Germinal center (tissue), 1 donor: Measurements from ENCODE around the gene OPCML.

Source experiments
- DNase-seq: peaks from one replicate; pipeline ENCODE4 v3.0.0; 2012; ENCODE audit warnings: mixed read lengths, low spot score

The OPCML gene

DNA sequence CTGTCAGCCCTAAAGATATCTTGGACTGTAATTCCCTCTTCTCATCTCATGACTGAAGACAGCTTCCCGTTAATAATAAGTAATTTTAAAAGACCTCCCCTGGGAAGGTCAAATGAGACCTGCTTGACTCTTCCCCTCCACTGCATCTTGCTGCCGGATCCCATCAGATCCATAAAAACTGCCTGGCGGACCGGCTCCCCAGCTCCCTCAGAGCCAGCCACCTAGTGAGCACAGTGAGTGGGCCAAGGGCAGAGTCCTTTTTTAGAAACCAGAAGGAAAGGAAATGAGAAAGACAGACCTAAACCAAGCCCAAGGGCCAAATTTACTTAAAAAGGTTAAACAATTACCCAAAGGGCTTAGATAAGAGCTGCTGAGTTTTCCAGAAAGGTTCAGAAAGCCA lies 595.3 kb downstream of the OPCML start:
- no peak for DNase-seq

DNA sequence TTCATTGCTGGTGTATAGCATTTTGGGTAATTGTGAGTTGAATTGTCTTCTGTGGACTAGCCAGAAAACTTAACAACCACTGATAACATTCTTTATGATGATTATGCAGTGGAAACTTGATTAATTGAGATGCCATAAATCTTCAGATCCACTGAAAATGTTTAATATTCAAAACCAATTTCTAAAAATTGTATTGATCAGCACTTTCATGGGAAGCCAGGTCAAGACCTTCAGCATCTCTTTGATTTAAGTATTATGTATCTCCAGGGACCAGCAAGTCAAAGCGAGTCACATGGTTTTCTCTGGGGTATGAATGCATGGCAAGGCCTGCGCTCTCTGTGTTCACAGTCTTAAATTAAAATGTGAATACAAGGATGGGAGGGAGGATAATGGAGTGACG lies 596.9 kb downstream of the OPCML start:
- DNase-seq, result no peak

DNA sequence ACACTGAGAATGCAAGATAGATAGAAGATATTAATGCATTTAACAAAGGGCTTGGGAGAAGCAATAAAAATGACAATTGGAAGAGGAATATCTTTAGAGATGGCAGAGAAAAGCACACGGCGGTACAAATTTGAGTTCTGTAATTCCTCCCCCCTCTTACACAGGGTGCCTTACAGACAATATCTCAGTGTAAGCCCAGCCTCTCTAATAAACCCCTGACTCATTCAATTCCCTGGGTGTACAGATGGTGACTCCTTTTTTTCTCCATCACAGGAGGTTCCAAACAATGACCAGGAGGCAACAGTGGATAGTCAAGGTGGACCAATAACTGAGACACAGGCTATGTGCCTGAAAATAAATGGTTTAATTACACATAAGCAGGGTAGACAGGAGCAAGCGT lies 598.6 kb downstream of the OPCML start:
- DNase-seq, result no peak

DNA sequence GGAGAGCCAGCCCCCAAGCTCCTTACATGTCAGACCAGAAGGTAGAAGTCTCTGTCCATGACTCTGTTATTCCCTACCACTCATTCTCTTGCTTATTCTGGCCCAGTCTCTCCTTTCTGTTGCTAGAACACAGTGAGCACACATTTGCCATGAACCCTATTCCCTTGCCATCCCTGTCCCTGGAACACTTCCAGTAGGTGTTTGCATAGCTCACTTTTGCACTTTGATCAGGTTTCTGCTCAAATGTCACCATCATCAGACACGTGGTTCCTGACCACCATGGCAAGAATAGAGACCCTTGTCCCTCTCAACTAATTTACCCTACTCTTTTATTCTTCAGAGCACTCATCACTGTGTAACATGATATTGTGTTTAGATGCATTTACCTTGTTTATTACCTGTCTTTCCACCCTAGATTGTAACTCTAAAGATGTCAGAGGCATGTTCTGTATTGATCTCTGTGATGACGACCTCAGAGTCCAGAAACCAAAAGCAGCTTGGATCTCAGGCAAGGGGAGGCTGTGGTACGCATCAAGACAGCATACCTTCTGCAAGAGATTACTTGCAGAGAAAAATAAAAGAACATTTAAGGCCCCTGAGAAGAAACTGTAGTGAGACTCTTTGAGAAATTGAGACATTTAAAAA lies 606.4 kb downstream of the OPCML start:
- no peak for DNase-seq

DNA sequence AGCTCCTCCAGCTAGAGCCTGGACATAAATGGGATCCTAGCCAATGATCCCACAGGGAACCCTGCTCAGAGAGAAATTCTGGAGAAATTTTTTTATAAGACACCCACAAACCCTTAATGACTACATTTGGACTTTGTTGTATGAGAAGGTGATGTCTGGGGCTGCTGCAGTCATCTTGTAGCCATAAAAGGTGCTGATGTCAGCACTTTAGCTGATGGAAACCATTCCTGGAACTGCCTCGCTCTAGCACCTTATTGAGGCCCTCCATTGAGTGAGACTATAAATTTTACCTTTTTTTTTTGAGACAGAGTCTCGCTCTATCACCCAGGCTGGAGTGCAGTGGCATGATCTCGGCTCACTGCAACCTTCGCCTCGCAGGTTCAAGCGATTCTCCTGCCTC lies 610.7 kb downstream of the OPCML start:
- no peak for DNase-seq

DNA sequence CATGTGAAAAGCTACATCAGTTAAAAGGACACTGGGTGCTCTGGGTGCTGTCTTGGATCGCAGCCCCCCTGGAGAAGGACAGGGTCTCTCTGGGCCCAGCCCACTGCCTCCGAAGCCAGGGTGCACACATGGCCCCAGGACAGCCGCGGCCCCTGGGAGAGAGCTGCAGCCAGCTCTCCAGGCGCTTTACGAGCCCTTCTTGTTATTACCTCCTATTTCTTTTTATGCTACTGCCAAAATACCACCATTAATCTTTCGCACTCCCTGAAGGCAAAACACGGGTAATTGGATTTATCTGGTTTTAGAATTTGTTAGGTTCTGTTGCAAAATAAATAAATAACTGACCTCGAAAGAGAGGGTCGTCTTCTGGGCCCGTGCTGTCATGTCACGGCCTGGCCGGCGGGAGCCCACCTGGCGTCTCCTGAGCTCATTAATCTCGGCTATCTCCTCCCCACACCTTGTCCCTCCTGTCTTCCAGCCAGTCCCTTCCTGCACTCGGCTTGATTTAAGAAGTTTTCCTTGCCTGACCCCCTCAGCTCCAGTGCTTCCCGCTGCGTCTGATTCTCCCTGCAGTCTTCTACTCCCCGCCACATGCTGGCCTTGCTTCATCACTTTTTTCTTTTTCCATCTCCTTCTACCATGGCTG lies 611.7 kb downstream of the OPCML start:
- no peak for DNase-seq

DNA sequence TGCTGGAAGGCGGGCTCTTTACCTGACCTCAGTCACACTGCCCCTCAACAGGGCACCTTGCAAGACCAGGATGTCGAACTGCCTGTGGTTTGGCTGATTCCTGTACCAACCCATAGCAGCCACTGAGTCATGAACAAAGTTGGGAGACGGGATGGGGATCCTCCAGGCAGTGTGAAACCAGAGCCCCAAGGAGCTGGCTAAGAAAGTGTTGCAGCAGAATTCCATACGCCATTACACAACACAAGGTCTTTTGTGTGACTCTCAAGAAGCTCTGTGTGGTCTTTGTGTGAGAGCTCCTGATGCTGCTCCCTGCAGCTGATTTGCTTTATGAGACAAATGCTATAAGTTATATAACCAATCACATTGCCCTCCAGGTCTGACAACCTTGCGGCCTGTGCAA lies 617.7 kb downstream of the OPCML start:
- no peak for DNase-seq

DNA sequence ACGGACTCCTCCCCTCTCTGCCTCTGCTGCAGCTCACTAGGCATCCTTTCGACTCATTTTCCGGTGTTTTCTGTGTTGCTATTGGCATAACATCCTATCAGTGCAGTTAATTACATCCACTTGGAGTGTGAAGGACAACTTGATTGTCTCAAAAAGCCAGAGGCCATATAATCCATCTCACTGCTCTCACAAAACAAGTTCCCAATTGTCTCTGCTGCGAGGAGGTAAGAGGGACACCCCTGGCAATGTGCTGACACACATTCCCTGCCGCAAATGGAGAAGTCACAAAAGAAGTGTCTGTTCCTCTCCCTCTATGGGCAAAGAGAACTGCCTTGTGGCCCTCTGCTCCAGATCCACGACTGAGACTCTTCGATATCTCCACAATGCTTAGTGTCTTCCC lies 618.4 kb downstream of the OPCML start:
- no peak for DNase-seq

DNA sequence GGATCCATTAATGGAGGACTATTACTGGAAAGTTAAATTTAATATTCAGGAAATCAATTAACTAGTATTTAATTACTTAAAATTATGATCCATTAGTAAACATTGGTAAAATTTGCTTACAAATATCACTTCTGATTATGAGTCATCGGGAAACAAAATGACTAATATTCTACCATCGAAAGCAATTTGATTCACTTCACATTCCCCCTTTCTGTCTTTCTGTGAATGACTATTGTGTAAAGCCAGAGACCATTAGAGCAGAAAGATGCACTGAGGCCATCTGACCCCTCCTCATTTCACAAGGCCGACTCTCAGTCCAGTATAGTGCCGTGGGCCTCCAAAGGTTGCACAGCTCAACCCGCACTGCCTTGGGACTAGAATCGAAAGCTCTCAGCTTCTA lies 619.0 kb downstream of the OPCML start:
- DNase-seq, result no peak

DNA sequence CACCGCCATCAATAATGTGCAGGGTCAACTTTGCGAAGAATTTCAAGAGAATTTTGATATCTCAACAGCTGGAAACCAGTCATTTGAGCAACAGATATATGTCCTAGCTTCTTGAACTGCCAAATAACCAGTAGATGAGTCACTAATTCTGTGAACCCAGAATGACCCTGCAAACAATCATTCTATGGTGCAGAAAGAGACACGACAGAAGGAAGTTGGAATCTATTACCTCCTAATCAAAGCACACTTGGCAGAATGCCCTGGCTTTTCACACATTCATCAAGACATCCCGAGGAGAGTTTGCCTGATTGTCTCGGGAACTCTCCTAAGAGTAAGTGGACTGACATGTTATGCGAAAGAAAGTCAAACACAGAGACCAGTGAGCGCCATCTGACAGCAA lies 621.1 kb downstream of the OPCML start:
- DNase-seq, result no peak

DNA sequence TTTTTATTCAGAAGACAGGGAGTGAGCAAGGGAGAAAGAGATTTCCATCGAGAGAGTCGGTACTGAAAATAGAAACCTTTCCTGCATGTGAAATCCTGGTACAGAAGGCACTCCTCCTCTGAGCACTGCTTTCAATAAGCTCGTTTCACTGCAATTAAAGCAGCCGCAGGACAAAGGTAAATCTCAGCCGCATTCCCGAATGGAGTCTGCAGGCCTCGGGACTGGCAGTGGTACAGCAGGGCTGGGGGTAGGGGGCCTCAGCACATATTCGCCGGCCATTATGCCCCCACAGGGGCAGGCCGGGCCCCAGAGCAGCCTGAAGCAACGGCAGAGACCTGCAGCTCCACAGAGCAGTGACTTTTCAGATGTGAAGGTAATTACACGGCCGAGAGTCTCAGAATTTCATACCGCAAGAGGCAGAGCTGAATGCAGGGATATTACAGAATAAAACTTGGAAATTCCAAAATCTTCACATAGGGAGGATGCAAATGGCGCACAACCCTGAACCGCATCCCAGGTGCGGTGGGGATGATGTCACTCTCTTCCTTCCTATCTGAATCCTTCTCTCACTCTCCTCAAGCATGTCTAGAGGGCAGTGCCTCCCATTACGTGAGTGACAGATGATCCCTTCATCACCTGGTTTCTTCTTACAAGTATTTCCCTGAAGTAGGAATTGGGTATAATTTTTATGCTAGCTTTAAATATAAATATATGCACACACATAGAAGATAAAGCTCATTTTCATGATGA lies 622.1 kb downstream of the OPCML start:
- no peak for DNase-seq

DNA sequence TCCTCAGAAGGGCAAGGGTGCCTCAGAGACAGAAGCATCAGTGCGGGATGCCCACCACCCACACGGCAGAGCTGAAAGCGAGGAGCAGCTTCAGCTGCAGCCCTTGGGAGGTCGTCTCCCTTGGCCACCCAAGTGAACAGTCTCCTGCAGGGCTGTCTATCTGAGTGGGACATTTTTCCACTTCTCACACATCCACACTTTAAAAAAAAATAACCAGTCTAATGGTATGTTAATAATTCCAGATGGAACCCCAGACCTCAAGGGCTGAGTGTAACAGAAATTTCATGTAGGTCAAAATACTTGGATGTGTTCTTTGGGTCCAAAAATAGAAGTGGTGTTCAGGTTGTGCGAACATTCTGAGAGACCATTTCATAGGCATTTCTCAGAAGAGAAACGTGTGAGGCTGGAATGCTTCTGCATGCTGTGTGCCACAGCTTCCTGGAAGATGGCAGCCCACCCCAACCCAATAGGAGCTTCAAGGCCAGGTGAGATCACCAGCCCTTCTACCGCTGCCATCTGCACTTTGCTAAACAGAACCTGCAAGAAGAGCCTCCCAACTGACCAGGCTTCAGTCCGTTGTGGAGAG lies 623.2 kb downstream of the OPCML start:
- no peak for DNase-seq

DNA sequence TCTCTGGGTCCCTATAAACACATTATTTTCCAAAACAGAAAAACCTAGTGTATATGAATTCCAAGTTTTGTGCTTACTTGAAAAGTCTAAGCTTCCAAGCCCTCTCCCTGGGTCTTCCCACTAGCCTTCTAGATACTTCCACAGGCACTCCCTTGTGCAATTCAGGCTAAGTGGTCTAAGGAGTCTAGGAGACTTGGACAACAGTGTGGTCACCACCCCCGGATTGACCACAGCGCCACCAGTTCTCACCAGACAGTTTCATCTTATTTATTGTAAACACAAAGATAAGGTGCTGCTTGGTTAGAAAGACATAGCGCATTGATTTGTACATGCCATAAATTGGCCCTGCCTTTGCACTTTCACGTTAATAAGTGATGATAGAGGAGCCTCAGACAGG lies 623.9 kb downstream of the OPCML start:
- no peak for DNase-seq

DNA sequence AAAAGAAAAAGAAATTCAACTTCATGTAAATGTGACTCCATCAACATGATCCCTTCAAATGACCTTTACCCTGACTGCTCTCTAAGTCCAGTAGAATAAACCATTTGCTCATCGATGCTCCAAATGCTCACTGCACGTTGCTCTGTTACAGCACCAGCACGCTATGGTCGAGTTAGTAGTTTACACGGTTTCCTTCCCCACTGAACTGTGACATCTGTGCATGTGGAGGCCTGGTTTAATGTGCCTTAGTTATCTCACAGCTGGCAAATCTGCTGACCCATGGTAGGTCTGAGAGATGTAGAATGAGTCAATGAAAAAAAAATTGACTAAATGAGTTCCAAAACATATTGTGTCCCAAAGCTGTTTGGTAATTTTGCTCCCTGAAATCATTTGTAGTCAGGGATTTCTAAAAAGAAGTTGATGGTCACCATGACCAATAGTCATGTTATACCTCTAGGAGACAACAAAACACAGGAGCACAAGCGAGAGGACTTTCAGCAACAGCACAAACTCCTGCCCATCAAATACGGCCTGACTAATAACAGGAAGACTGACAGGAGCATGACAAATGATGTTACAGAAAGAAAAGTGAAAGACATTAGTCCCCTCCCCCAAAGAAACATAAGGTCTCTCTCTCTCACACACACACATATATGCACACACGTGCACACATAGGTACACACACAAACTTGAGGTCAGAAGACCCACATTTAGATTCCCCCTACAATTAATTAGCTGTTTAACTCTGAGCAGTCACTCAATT lies 624.5 kb downstream of the OPCML start:
- DNase-seq, result no peak

DNA sequence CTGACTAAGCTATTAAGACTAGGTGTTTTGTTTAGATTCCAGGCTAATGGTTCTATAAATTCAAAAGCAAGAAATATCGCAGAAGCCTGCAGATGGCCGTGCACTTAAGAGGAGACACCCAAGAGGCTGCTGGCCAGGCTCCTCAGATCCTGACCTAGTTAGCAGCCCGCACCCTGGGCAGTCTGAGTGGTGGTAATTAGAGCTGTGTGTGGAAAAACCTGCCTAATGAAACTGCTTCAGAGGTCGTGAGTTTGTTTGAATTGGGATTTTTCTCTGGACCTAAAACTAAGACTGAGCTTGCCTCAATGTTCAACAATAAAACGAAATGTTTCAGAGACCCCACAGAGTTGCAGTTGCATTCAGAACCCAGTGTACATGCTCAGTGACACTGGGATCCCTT lies 627.7 kb downstream of the OPCML start:
- DNase-seq, result no peak

DNA sequence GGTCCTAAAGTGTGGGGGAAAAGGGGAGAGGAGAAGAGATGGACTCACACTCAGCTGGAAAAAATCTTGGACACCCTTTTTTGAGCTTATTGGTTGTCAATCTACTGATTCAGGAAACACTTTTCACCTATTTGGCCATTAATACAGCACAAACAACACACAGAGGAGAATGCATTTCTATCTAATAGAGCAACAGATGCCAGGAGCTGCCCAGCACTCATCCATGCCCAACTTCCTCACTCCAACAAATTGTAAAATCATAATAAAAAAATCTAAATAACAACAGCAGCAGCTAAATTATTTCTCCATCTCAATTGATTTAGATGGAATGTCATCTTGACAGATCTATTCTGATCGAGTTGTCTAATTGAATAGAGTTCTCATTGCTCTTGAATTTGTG lies 628.2 kb downstream of the OPCML start:
- no peak for DNase-seq

DNA sequence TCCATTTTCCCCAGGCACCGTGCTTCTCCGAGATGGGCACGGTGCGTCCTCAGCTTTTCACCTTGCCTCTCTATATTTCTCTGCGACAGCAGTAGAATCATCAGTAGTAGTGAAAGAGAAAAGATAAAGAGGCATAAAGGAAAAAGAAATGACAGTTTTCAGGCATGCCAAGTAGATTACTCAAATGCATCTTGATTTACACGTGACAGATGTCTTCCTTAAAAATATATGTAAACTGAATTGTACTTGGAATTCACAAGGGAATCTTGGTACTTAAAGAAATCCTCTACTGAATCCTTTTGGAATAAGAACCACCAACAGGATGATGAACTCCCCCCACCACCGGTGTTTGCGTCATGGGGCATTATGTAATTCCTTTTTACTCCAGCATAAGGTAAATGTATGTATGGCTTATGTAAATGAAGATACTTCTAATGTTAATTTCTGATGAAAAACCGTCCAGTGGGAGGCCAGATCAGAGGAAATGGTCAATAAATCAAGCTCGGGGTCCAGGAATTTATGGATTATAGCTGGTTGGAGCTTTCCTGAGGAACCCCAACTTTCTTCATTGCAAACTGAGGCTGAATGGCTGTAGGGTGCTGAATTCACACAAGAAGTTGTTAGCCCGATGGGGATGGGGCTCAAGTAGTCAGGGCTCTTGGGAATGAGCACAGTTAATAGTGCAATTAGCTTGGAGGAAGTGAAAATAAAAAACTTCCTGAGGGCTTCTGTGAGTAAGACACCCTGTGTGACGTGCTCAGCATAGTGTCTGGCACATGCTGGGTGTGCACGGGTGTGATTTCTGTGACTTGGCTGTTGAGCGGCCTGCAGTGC lies 630.4 kb downstream of the OPCML start:
- DNase-seq, result no peak

DNA sequence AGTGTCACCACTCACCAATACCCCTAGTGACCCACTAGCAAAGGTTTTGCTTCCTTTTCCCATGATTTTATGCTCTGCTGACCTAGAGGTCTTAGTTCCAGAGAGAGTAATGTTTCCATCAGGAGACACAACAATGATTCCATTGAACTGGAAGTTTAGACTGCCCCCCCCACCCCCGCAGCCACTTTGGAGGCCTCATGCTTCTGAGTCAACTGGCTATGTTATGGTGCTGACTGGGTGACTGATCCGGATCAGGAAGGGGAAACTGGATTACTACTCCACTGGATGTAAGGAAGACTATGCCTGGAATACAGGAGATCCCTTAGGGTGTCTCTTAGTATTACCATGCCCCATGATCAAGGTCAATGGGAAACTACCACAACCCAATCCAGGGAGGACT lies 633.6 kb downstream of the OPCML start:
- DNase-seq, result no peak

DNA sequence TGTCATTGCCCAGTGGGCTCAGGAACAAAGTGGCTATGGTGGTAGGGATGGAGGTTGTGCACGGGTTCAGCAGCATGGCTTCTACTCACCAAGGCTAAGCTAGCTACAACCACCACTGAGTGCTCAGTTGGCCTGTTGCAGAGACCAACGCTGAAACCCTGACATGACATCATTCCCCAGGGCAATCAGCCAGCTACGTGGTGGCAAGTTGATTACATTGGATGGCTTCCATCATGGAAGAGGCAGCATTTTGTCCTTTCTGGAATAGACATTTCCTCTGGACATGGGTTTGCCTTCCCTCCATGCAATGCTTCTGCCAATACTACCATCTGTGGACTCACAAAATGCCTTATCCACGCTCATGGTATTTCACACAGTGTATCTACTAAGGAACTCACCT lies 634.3 kb downstream of the OPCML start:
- DNase-seq, result no peak

DNA sequence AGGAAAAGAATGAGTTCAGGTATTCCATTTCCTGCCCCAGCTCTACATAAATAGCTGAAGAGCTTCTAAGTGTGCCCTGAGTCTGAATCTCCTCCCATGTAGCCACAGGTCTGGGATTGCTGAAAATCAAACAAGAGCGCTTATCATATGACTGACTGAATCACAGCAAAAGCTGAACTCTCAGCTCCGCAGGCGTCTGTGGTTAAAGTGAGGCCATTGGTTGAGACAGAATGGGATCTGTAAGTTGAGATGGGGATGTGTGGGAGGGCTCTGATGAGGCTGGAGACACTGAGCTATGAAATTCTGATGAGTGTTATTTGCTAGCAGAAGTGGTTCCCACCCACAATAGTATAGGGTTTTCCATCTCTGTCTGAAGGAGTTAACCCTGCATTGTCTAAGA lies 637.0 kb downstream of the OPCML start:
- no peak for DNase-seq

DNA sequence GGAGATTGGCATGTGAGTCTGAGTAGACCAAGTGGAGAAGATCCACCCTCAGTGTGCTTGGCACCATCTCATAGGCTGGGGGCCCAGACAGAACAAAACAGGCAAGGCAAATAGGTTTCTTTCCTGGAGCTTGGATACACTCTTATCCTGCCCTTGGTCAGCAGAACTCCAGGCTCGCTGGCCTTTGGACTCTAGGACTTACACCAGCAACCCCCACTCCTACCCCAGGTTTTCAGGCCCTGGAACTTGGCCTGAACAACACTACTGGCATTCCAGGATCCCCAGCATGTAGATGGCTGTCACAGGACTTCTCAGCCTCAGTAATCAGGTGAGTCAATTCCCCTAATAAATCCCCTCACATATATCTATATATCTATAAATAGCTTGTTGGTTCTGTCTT lies 637.7 kb downstream of the OPCML start:
- no peak for DNase-seq

DNA sequence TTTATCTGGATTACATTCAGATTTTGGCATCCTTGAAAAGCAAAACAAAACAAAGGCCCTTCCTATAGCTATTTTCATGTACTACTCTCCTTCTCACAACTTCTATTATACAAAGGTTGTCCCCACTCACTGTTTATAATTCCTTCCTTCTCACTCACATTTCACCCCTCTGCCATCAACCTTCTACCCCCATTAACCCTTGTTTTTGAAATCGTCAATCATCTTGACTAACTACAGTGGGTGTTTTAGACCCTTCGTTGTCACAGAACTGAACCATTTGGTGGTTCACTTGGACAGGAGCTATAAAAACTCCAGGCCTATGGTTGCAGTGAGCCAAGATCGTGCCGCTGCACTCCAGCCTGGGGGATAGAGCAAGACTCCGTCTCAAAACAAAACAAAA lies 639.4 kb downstream of the OPCML start:
- DNase-seq, result no peak
